GM12892 (cell line): Measurements from ENCODE around the gene RBM12.

Experiments used
- POLR2A ChIP-seq: IDR thresholded peaks from 2 replicates; pipeline ENCODE4 v1.6.1; 2011; ENCODE audit warnings: low read depth, low read length, control low read depth
- POLR2AphosphoS5 ChIP-seq: IDR thresholded peaks from 2 replicates; pipeline ENCODE4 v1.6.1; 2011; ENCODE audit warnings: low read depth, low read length, control low read depth

- TF ChIP-seq POLR2AphosphoS5, result no peak
- TF ChIP-seq POLR2A, result no peak
Measured at GRCh38 chr20:35636095-35636494, 28.6 kb downstream of the RBM12 start.
